Endothelial cell of umbilical vein (primary cell): ENCODE data around the gene AKAP1. TPM values are rescaled to one million over a fixed set of nuclear protein-coding genes. Genes with fewer than 3 reads are reported as not detected.

ENCODE experiments used
- BruUV-seq: library from RNA; stranded (reverse); fragments of 400-500 nt; replicated peaks from 2 replicates; lab custom pipeline; 2021; lab: Mats Ljungman, UMichigan
- CTCF ChIA-PET: fragments of 300-600, 350-600 bp; sonication (Branson Sonifier 250); formaldehyde crosslinking; loops from one replicate; lab custom pipeline; 2021; ENCODE audit warnings: antibody characterized with exemption, inconsistent platforms; lab: Charles Lee
- POLR2A ChIA-PET: fragments of 300-600, 350-600 bp; sonication (Branson Sonifier 250); formaldehyde crosslinking; loops from one replicate; lab custom pipeline; 2021; ENCODE audit warnings: antibody characterized with exemption, inconsistent platforms; lab: Charles Lee
- DNase-seq: peaks from one replicate; pipeline ENCODE4 v3.0.0-alpha.2; 2011; ENCODE audit warnings: low read depth, low spot score
- FAIRE-seq: peaks from 2 replicates; lab custom pipeline; 2011; peaks lifted over from hg19 to GRCh38; lab: Jason Lieb, UNC
- H2AFZ ChIP-seq: 2 replicates; pipeline ENCODE4 v1.6.0; 2012; ENCODE audit warnings: low read depth, low read length, control low read depth, inconsistent platforms
- H3K27ac ChIP-seq: 2 replicates; pipeline ENCODE4 v1.5.1; 2011; ENCODE audit warnings: low read depth, mild to moderate bottlenecking, control low read depth, low read length, moderate library complexity; ENCODE audit not compliant: insufficient read depth
- H3K27me3 ChIP-seq, 2 experiments: 2 replicates each; pipeline versions ENCODE4 v1.6.0 to v1.6.1; 2011; ENCODE audit warnings: low read length in 2 of 2, mixed read lengths in 1 of 2; ENCODE audit not compliant: control insufficient read depth in 2 of 2, insufficient read depth in 2 of 2
- H3K36me3 ChIP-seq, 2 experiments: 2 replicates in 1 of 2; 3 replicates in 1 of 2; pipeline ENCODE4 v1.5.1; 2011; ENCODE audit warnings: low read length in 2 of 2, mild to moderate bottlenecking in 1 of 2, moderate library complexity in 1 of 2; ENCODE audit not compliant: control insufficient read depth in 2 of 2, insufficient read depth in 2 of 2; ENCODE audit errors: extremely low read depth in 1 of 2
- H3K4me1 ChIP-seq: 3 replicates; pipeline ENCODE4 v1.5.1; 2011; ENCODE audit warnings: mild to moderate bottlenecking, low read length; ENCODE audit not compliant: control insufficient read depth, insufficient read depth; ENCODE audit errors: extremely low read depth
- H3K4me2 ChIP-seq: 2 replicates; pipeline ENCODE4 v1.6.1; 2011; ENCODE audit warnings: low read length, control low read depth, mixed read lengths; ENCODE audit not compliant: insufficient read depth
- H3K4me3 ChIP-seq, 3 experiments: fragments of 200-600 bp in 1 of 3; sonication (generic), shearing (Covaris generic) in 1 of 3; replicated peaks in 1 of 3; 2 replicates each; pipeline ENCODE4 v1.5.1; 2011 to 2016; ENCODE audit warnings: control low read depth in 3 of 3, low read length in 3 of 3, mild to moderate bottlenecking in 2 of 3, inconsistent platforms in 1 of 3, low read depth in 1 of 3, moderate library complexity in 1 of 3; ENCODE audit not compliant: insufficient read depth in 1 of 3
- H3K79me2 ChIP-seq: 2 replicates; pipeline ENCODE4 v1.6.0; 2012; ENCODE audit warnings: low read length, inconsistent platforms; ENCODE audit not compliant: control insufficient read depth, insufficient read depth
- H3K9ac ChIP-seq: replicated peaks from 2 replicates; pipeline ENCODE3; 2011; ENCODE audit warnings: low read length, control low read depth; ENCODE audit not compliant: insufficient read depth; ENCODE audit errors: extremely low read depth
- H3K9me1 ChIP-seq: replicated peaks from 3 replicates; pipeline ENCODE4 v1.6.0; 2011; ENCODE audit warnings: mild to moderate bottlenecking, low read length; ENCODE audit not compliant: control insufficient read depth, insufficient read depth; ENCODE audit errors: extremely low read depth
- H3K9me3 ChIP-seq: replicated peaks from 2 replicates; pipeline ENCODE4 v1.5.1; 2012; ENCODE audit warnings: low read length, inconsistent platforms; ENCODE audit not compliant: control insufficient read depth, insufficient read depth
- H4K20me1 ChIP-seq: replicated peaks from 2 replicates; pipeline ENCODE3; 2011; ENCODE audit warnings: mild to moderate bottlenecking, low read length; ENCODE audit not compliant: control insufficient read depth, insufficient read depth; ENCODE audit errors: extremely low read depth
- EZH2 ChIP-seq: IDR thresholded peaks from 2 replicates; pipeline ENCODE4 v1.6.1; 2012; ENCODE audit warnings: borderline replicate concordance, low read depth, mild to moderate bottlenecking, moderate library complexity, low read length, inconsistent platforms; ENCODE audit not compliant: severe bottlenecking
- FOS ChIP-seq: IDR thresholded peaks from 2 replicates; pipeline ENCODE4 v1.6.1; 2011; ENCODE audit warnings: mild to moderate bottlenecking, low read length, moderate library complexity, borderline replicate concordance; ENCODE audit not compliant: insufficient read depth
- GATA2 ChIP-seq: IDR thresholded peaks from 2 replicates; pipeline ENCODE4 v1.7.0; 2011; ENCODE audit warnings: low read depth, mild to moderate bottlenecking, moderate library complexity, mixed read lengths, low read length; ENCODE audit not compliant: insufficient read length, insufficient read depth
- JUN ChIP-seq: IDR thresholded peaks from 2 replicates; pipeline ENCODE4 v1.6.1; 2011; ENCODE audit warnings: borderline replicate concordance, low read depth; ENCODE audit not compliant: insufficient read length, insufficient read depth
- MYC ChIP-seq: IDR thresholded peaks from one replicate; pipeline ENCODE4 v1.6.1; 2011; ENCODE audit warnings: mild to moderate bottlenecking, low read depth, low read length
- POLR2A ChIP-seq: IDR thresholded peaks from 2 replicates; pipeline ENCODE4 v1.6.1; 2012; ENCODE audit warnings: low read depth, mild to moderate bottlenecking, control low read depth, low read length
- POLR2AphosphoS5 ChIP-seq: IDR thresholded peaks from 2 replicates; pipeline ENCODE4 v1.6.1; 2012; ENCODE audit warnings: low read depth, mild to moderate bottlenecking, control low read depth, low read length, moderate library complexity; ENCODE audit not compliant: insufficient read depth
- dilution Hi-C: fragments of 300-500 bp; cut with MboI; formaldehyde crosslinking; loops from one replicate; pipeline ENCODE4 v1.15.0; 2019; ENCODE audit warnings: low sequenced_read_pairs; ENCODE audit not compliant: extremely low pct_ligation_motif_present
- intact Hi-C: fragments of 100-400 bp; cut with micrococcal nuclease; formaldehyde crosslinking; loops from one replicate; pipeline ENCODE4 v1.10.0; 2022
- polyA plus RNA-seq, 4 experiments: library from polyadenylated mRNA; depleted of rRNA in 3 of 4; stranded (reverse) in 3 of 4; unstranded in 1 of 4; fragments of >200 nt; gene quantifications; 2 replicates each; pipeline versions ENCODE4 v1.2.1 to v1.2.3, GENCODE V29; 2011 to 2012; ENCODE audit warnings: missing spikeins in 1 of 4
- total RNA-seq: library from RNA; stranded (reverse); gene quantifications from 2 replicates; pipeline ENCODE4 v1.2.3, GENCODE V29; 2021
- TF ChIP-seq, protein P1 (sequence below): IDR thresholded peaks from 2 replicates; pipeline ENCODE4 v1.6.1; 2011; ENCODE audit not compliant: insufficient read depth, insufficient read length
- TF ChIP-seq, protein P2 (sequence below), 2 donors: IDR thresholded peaks; 1 replicate in 1 of 2; 2 replicates in 1 of 2; pipeline ENCODE4 v1.5.1; 2011; ENCODE audit warnings: low read length in 2 of 2, mild to moderate bottlenecking in 2 of 2, moderate library complexity in 2 of 2, control low read depth in 1 of 2, inconsistent platforms in 1 of 2, low read depth in 1 of 2; ENCODE audit not compliant: insufficient read depth in 1 of 2; ENCODE audit errors: extremely low read depth in 1 of 2

Gene AKAP1
- total and polyA plus RNA-seq, 2 donors (not counting 3 experiments of a cell fraction or from before 2014, with no cell fraction given) = 20.9 to 27.7 TPM

DNA sequence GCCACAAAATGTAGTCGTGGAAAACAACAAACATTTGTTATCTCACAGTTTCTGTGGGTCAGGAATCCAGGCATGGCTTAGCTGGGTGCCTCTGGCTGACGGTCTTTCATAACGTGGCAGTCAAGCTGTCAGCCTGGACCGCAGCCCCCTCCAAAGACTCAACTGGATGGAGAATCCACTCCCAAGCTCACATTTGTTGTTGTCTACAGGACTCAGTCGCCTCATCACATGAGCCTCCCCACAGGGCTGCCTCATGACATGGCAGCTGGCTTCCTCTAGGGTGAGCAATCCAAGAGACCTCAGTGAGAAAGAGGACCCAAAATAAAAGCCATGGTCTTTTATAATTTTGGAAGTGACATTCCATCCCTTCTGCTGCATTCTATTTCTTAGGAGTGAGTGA, 34.7 kb upstream of the AKAP1 start:
- intact Hi-C loops (no loop called here), dilution Hi-C loops (no loop called here)
- Histone ChIP-seq H3K79me2 (no peaks in the 10 kb centered on the region), H3K27ac (no peak overlapping the region), H3K9me3 (no peaks in the 10 kb centered on the region), H3K4me2 (no peak overlapping the region), H3K36me3 (no peaks in the 10 kb centered on the region), H3K9me1 (no peaks in the 10 kb centered on the region), H3K4me1 (peaks cover 5% of the 10 kb centered on the region), H3K4me3 (no peak overlapping the region), H2AFZ (no peak overlapping the region), H3K9ac (no peak overlapping the region), H3K27me3 (peaks cover 16 to 23% of the 10 kb centered on the region in 2 experiments), H4K20me1 (no peaks in the 10 kb centered on the region)
- ChIA-PET POLR2A (no interaction called here), CTCF (no interaction called here)
- no peak for TF ChIP-seq EZH2
- no peak for TF ChIP-seq POLR2AphosphoS5
- TF ChIP-seq MYC = no peak
- TF ChIP-seq POLR2A = no peak
- TF ChIP-seq GATA2 = no peak
- TF ChIP-seq, protein P1, sequence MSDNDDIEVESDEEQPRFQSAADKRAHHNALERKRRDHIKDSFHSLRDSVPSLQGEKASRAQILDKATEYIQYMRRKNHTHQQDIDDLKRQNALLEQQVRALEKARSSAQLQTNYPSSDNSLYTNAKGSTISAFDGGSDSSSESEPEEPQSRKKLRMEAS = no peak
- no TSS peak for BruUV-seq
- DNase-seq (no peak), FAIRE-seq (no peak)

DNA sequence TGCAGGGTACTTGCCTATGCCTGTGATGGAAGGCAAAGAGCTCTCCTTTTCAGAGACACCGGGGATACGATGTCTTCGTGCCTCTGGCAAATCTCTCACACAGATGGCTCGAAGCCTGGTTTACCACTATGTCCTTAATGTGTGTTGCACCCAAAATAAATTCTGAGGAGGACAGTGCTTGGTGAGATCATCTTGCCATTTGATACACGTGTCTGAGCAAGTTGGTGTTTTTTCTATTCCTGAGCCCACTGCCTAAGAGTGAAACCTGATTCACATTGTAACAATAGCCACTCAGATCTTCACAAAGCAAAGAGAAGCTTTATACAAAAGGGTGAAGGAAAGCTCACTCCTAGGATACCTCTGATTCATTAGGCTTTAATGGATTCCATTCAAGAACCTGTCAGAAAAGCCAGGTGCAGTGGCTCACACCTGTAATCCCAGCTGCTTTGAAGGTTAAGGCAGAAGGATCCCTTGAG, 33.1 kb upstream of the AKAP1 start:
- Histone ChIP-seq H3K4me3 (no peak overlapping the region), H3K4me2 (no peak overlapping the region), H3K79me2 (no peaks in the 10 kb centered on the region), H3K27ac (no peak overlapping the region), H3K4me1 (no peaks in the 10 kb centered on the region), H3K36me3 (no peaks in the 10 kb centered on the region), H3K27me3 (peaks cover 2 to 12% of the 10 kb centered on the region in 2 experiments), H3K9me3 (no peaks in the 10 kb centered on the region), H2AFZ (no peak overlapping the region), H4K20me1 (no peaks in the 10 kb centered on the region), H3K9ac (no peak overlapping the region), H3K9me1 (no peaks in the 10 kb centered on the region)
- BruUV-seq = no TSS peak
- FAIRE-seq = no peak
- intact Hi-C loops = no loop called here
- POLR2A ChIA-PET = no interaction called here
- dilution Hi-C loops = no loop called here
- TF ChIP-seq, protein P1 = no peak
- TF ChIP-seq EZH2 (no peak), JUN (no peak), POLR2AphosphoS5 (no peak), MYC (no peak), FOS (no peak), GATA2 (no peak), POLR2A (no peak)
- TF ChIP-seq, protein P2, sequence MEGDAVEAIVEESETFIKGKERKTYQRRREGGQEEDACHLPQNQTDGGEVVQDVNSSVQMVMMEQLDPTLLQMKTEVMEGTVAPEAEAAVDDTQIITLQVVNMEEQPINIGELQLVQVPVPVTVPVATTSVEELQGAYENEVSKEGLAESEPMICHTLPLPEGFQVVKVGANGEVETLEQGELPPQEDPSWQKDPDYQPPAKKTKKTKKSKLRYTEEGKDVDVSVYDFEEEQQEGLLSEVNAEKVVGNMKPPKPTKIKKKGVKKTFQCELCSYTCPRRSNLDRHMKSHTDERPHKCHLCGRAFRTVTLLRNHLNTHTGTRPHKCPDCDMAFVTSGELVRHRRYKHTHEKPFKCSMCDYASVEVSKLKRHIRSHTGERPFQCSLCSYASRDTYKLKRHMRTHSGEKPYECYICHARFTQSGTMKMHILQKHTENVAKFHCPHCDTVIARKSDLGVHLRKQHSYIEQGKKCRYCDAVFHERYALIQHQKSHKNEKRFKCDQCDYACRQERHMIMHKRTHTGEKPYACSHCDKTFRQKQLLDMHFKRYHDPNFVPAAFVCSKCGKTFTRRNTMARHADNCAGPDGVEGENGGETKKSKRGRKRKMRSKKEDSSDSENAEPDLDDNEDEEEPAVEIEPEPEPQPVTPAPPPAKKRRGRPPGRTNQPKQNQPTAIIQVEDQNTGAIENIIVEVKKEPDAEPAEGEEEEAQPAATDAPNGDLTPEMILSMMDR (IDR thresholded peaks at IDR 0.05; ENCODE audit: extremely low read depth in 1 of 2, insufficient read depth in 1 of 2, low read depth in 1 of 2, low read length in 2 of 2) = no peak
- DNase-seq = no peak
- CTCF ChIA-PET = interaction anchor here (1.1 kb wide), 1 partner anchor 24 kb away, joined by 3 read pairs; no protein-coding TSS in a partner anchor
